ENCODE measurements around the gene ZNF284.

Gene ZNF284

GRCh38 chr19:44069415-44069814 is 2.5 kb upstream of the ZNF284 start:
- no peak for DNase-seq (ENCODE audit: low read depth in 2 of 2)
- no peak for TF ChIP-seq CTCF (IDR thresholded peaks at IDR 0.05; ENCODE audit: low read depth, low read length)
- no peak overlapping the region for H3K4me3 ChIP-seq (replicated peaks in 1 of 2; ENCODE audit: low read depth in 2 of 2, low read length in 2 of 2)

DNA sequence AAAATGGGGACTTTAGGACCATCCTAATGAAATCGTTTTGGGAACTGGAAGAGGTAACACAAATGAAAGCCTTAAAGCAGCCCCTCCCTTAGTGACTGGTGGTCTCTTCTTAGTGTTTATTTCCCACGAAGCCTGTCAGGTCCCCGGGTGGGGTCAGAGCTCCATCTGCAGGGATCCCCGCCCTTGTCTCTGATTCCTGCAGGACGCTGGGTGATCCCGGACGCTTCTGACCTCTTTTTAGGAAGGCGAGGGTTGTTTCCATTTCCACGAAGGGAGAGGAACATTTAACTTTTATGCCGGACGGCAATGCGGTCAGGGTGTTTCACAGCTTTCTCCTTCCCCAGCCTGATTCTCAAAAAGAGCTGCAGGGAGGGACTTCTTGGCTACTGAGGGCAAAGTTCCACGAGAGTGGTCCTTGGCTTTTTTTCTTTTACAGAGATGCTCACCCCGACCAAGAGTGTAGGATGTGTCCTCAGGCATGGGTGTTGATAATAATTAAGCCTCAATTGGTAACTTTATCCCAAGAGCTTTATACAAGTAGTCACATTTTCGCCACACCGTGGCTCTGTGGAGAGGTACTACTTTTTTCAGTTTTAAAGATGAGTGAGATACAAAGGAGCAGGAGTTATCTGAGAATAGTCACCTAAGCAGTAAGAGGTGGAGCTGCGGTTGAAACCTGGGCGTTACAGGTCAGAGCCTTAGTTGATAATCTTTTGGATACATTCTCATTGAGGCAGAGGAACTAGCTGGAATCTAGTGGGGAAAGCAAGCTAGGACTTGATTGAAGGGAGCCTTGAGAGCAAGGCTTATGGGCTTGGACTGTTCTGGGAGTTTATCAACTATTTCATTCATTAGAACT is 813 bp downstream of the ZNF284 start:
- DNase-seq (ENCODE audit: low read depth in 2 of 2) = peak; percentile 5 to 18
- no peak for TF ChIP-seq CTCF (IDR thresholded peaks at IDR 0.05; ENCODE audit: low read depth, low read length)
- peak overlapping the region; percentile 74 to 83 for H3K4me3 ChIP-seq (replicated peaks in 1 of 2; ENCODE audit: low read depth in 2 of 2, low read length in 2 of 2)

- no peak for DNase-seq (ENCODE audit: low read depth in 2 of 2)
Observed at GRCh38 chr19:44076325-44076724, 4.4 kb downstream of the ZNF284 start.

GRCh38 chr19:44092108-44092507 is 20.1 kb downstream of the ZNF284 start:
- H3K4me3 ChIP-seq (replicated peaks in 1 of 2; ENCODE audit: low read depth in 2 of 2, low read length in 2 of 2) = no peak overlapping the region
- no peak for DNase-seq (ENCODE audit: low read depth in 2 of 2)
- no peak for TF ChIP-seq CTCF (IDR thresholded peaks at IDR 0.05; ENCODE audit: low read depth, low read length)

More at GRCh38 chr19:44076325-44076724, 4.4 kb downstream of the ZNF284 start:
- TF ChIP-seq CTCF (IDR thresholded peaks at IDR 0.05; ENCODE audit: low read depth, low read length) = no peak
- H3K4me3 ChIP-seq (replicated peaks in 1 of 2; ENCODE audit: low read depth in 2 of 2, low read length in 2 of 2) = no peak overlapping the region

GRCh38 chr19:44093931-44094765 is 22.2 kb downstream of the ZNF284 start, which contains the start of gene ZNF224:
Gene ZNF224, plus strand, starts transcription at chr19:44094361. Its CDS starts 3,513 bp downstream, at chr19:44097874.
- peak within 1 kb of the TSS; percentile 68 to 87 for H3K4me3 ChIP-seq (replicated peaks in 1 of 2; ENCODE audit: low read depth in 2 of 2, low read length in 2 of 2)
- peak; percentile 92 to 93 for DNase-seq (ENCODE audit: low read depth in 2 of 2)
- TF ChIP-seq CTCF (IDR thresholded peaks at IDR 0.05; ENCODE audit: low read depth, low read length) = no peak

GRCh38 chr19:44107751-44108150 is 35.8 kb downstream of the ZNF284 start:
- no peak overlapping the region for H3K4me3 ChIP-seq (replicated peaks in 1 of 2; ENCODE audit: low read depth in 2 of 2, low read length in 2 of 2)
- TF ChIP-seq CTCF (IDR thresholded peaks at IDR 0.05; ENCODE audit: low read depth, low read length) = no peak
- no peak for DNase-seq (ENCODE audit: low read depth in 2 of 2)
